ENCODE data around the gene DHRS13.
"Not testable (repeated sequence)": the region's sequence is repeated elsewhere in the genome, so short reads cannot be mapped to it uniquely, and the experiment has no call there.

Gene DHRS13

GRCh38 chr17:28882154-28882895 is 20.6 kb downstream of the DHRS13 start:
- no peak for DNase-seq (ENCODE audit: low spot score)

- DNase-seq (ENCODE audit: low spot score), result no peak
Measured at GRCh38 chr17:28881533-28882056, 21.3 kb downstream of the DHRS13 start.

- no peak for DNase-seq (ENCODE audit: low spot score)
Measured at GRCh38 chr17:28880572-28880945, 22.3 kb downstream of the DHRS13 start.

- DNase-seq (ENCODE audit: low spot score), result no peak
Measured at GRCh38 chr17:28879886-28880571, 22.9 kb downstream of the DHRS13 start.

- peak; percentile 81 for DNase-seq (ENCODE audit: low spot score)
Measured at GRCh38 chr17:28878981-28879380, 23.9 kb downstream of the DHRS13 start.

GRCh38 chr17:28878158-28878910 is 24.5 kb downstream of the DHRS13 start:
- no peak for DNase-seq (ENCODE audit: low spot score)

- DNase-seq (ENCODE audit: low spot score), result not testable (repeated sequence)
Measured at GRCh38 chr17:28877150-28877711, 25.6 kb downstream of the DHRS13 start.

GRCh38 chr17:28875848-28876550 is 26.9 kb downstream of the DHRS13 start:
- no peak for DNase-seq (ENCODE audit: low spot score)

GRCh38 chr17:28874750-28875149 is 28.1 kb downstream of the DHRS13 start:
- DNase-seq (ENCODE audit: low spot score), result no peak

GRCh38 chr17:28873839-28874238 is 29.0 kb downstream of the DHRS13 start:
- DNase-seq (ENCODE audit: low spot score), result no peak

GRCh38 chr17:28871056-28871579 is 31.8 kb downstream of the DHRS13 start:
- DNase-seq (ENCODE audit: low spot score), result no peak

GRCh38 chr17:28867276-28867675 is 35.6 kb downstream of the DHRS13 start:
- DNase-seq (ENCODE audit: low spot score), result no peak

GRCh38 chr17:28865946-28866752 is 36.7 kb downstream of the DHRS13 start:
- no peak for DNase-seq (ENCODE audit: low spot score)

GRCh38 chr17:28864991-28865849 is 37.7 kb downstream of the DHRS13 start:
- DNase-seq (ENCODE audit: low spot score), result peak; percentile 53

GRCh38 chr17:28863953-28864352 is 38.9 kb downstream of the DHRS13 start:
- no peak for DNase-seq (ENCODE audit: low spot score)

GRCh38 chr17:28862561-28862960 is 40.3 kb downstream of the DHRS13 start:
- no peak for DNase-seq (ENCODE audit: low spot score)

GRCh38 chr17:28861393-28862203 is 41.3 kb downstream of the DHRS13 start:
- DNase-seq (ENCODE audit: low spot score), result no peak

GRCh38 chr17:28860363-28860808 is 42.5 kb downstream of the DHRS13 start:
- DNase-seq (ENCODE audit: low spot score), result no peak
